Transverse colon (tissue), 4 donors: ENCODE data around the gene MYB.

Source experiments
- CTCF ChIP-seq, 5 experiments: fragments of 200-600 bp in 3 of 5; fragments of 450-650 bp in 2 of 5; sonication (generic) in 3 of 5; IDR thresholded peaks; 1 replicate in 2 of 5; 2 replicates in 3 of 5; pipeline ENCODE4 v1.5.1; 2016 to 2017; ENCODE audit warnings: antibody characterized with exemption in 5 of 5, inconsistent platforms in 3 of 5, mild to moderate bottlenecking in 2 of 5, moderate library complexity in 1 of 5
- EP300 ChIP-seq: sonication (generic); formaldehyde crosslinking; IDR thresholded peaks from one replicate; pipeline ENCODE4 v1.6.1; 2017; ENCODE audit warnings: antibody characterized with exemption, low read depth
- POLR2A ChIP-seq: fragments of 450-650 bp; IDR thresholded peaks from one replicate; pipeline ENCODE4 v1.6.1; 2016; ENCODE audit warnings: antibody characterized with exemption, mild to moderate bottlenecking, moderate library complexity
- POLR2AphosphoS5 ChIP-seq, 3 donors: sonication (generic); formaldehyde crosslinking; IDR thresholded peaks; one replicate each; pipeline ENCODE4 v1.6.1; 2016; ENCODE audit warnings: antibody characterized with exemption in 3 of 3

GRCh38 chr6:135195522-135195921, 14.4 kb downstream of the MYB start:
- TF ChIP-seq CTCF (IDR thresholded peaks at IDR 0.05) (no peak), EP300 (no peak), POLR2AphosphoS5 (IDR thresholded peaks at IDR 0.05) (no peak), POLR2A (no peak)
